Neural progenitor cell (in vitro differentiated cells): ENCODE data around the gene DDIT3. TPM values are rescaled to one million over a fixed set of nuclear protein-coding genes. Genes with fewer than 3 reads are reported as not detected.

Experiments used
- DNase-seq: peaks from one replicate; pipeline ENCODE4 v3.0.0-alpha.2; 2016; ENCODE audit warnings: low spot score
- H2AFZ ChIP-seq: fragments of 200-600 bp; sonication (generic); replicated peaks from 2 replicates; pipeline ENCODE4 v1.6.1; 2016; ENCODE audit warnings: antibody characterized with exemption
- H3F3A ChIP-seq: fragments of 200-600 bp; sonication (generic); 2 replicates; pipeline ENCODE4 v1.6.1; 2016; ENCODE audit warnings: antibody characterized with exemption, low read depth
- H3K27ac ChIP-seq: fragments of 200-600 bp; sonication (generic); 2 replicates; pipeline ENCODE4 v1.5.1; 2016; ENCODE audit warnings: mild to moderate bottlenecking
- H3K27me3 ChIP-seq: fragments of 200-600 bp; sonication (generic); 2 replicates; pipeline ENCODE4 v1.6.1; 2016; ENCODE audit warnings: mild to moderate bottlenecking, moderate library complexity
- H3K36me3 ChIP-seq: fragments of 200-600 bp; sonication (generic); 2 replicates; pipeline ENCODE4 v1.5.1; 2016
- H3K4me1 ChIP-seq: fragments of 200-600 bp; sonication (generic); 2 replicates; pipeline ENCODE4 v1.6.1; 2016; ENCODE audit warnings: mixed run types
- H3K4me2 ChIP-seq: fragments of 200-600 bp; sonication (generic); 2 replicates; pipeline ENCODE4 v1.6.1; 2016
- H3K4me3 ChIP-seq: fragments of 200-600 bp; sonication (generic); 2 replicates; pipeline ENCODE4 v1.5.1; 2016
- H3K79me2 ChIP-seq: fragments of 200-600 bp; sonication (generic); 2 replicates; pipeline ENCODE4 v1.6.1; 2016; ENCODE audit warnings: low read depth
- H3K9ac ChIP-seq: fragments of 200-600 bp; sonication (generic); 2 replicates; pipeline ENCODE4 v1.6.1; 2016
- H3K9me3 ChIP-seq: fragments of 200-600 bp; sonication (generic); 2 replicates; pipeline ENCODE4 v1.5.1; 2016; ENCODE audit warnings: low read depth
- H4K20me1 ChIP-seq: fragments of 200-600 bp; sonication (generic); 2 replicates; pipeline ENCODE4 v1.6.1; 2016; ENCODE audit warnings: low read depth
- H3K27ac Mint-ChIP-seq: 3 replicates; pipeline ENCODE4 v1.8.0; 2021; ENCODE audit warnings: mixed read lengths
- H3K27me3 Mint-ChIP-seq: 2 replicates; pipeline ENCODE4 v1.8.0; 2022; ENCODE audit warnings: low read depth, mild to moderate bottlenecking, inconsistent platforms, moderate library complexity, mixed read lengths; ENCODE audit not compliant: insufficient read depth
- H3K36me3 Mint-ChIP-seq: 3 replicates; pipeline ENCODE4 v1.8.0; 2021; ENCODE audit warnings: mixed read lengths
- H3K4me1 Mint-ChIP-seq: 3 replicates; pipeline ENCODE4 v1.8.0; 2021; ENCODE audit warnings: mixed read lengths
- H3K4me3 Mint-ChIP-seq: 3 replicates; pipeline ENCODE4 v1.8.0; 2021; ENCODE audit warnings: mild to moderate bottlenecking, moderate library complexity, mixed read lengths
- H3K9me3 Mint-ChIP-seq: 3 replicates; pipeline ENCODE4 v1.8.0; 2020; ENCODE audit warnings: mixed read lengths
- CTCF ChIP-seq: fragments of 200-600 bp; sonication (generic); IDR thresholded peaks from 2 replicates; pipeline ENCODE4 v1.5.1; 2017; ENCODE audit warnings: antibody characterized with exemption, mild to moderate bottlenecking
- EZH2 ChIP-seq: fragments of 200-600 bp; sonication (generic); IDR thresholded peaks from 2 replicates; pipeline ENCODE4 v1.6.1; 2017; ENCODE audit warnings: antibody characterized with exemption, mild to moderate bottlenecking, moderate library complexity
- EZH2phosphoT487 ChIP-seq: fragments of 200-600 bp; sonication (generic); IDR thresholded peaks from 2 replicates; pipeline ENCODE4 v1.6.1; 2017; ENCODE audit warnings: antibody characterized with exemption
- total RNA-seq: library from RNA; depleted of rRNA; stranded (reverse); fragments of >200 nt; gene quantifications from 2 replicates; pipeline ENCODE4 v1.2.3, GENCODE V29; 2015; ENCODE audit warnings: low replicate concordance

Gene DDIT3
- total RNA-seq, 1 donor from 2014 or later = 2.3 TPM

GRCh38 chr12:57513266-57513665 is 7.0 kb downstream of the DDIT3 start:
- H2AFZ ChIP-seq = no peak overlapping the region
- no peak overlapping the region for H3K4me3 Mint-ChIP-seq
- no peak overlapping the region for H3K9ac ChIP-seq
- H3K4me2 ChIP-seq = no peak overlapping the region
- H3K27ac Mint-ChIP-seq = no peak overlapping the region
- peaks cover 6% of the 10 kb centered on the region for H3F3A ChIP-seq
- H3K4me3 ChIP-seq = no peak overlapping the region
- no peaks in the 10 kb centered on the region for H3K27me3 Mint-ChIP-seq
- TF ChIP-seq EZH2 = no peak
- TF ChIP-seq CTCF = no peak
- no peaks in the 10 kb centered on the region for H3K9me3 ChIP-seq
- no peaks in the 10 kb centered on the region for H3K9me3 Mint-ChIP-seq
- no peaks in the 10 kb centered on the region for H3K27me3 ChIP-seq
- H3K36me3 ChIP-seq = peaks cover 14% of the 10 kb centered on the region
- H4K20me1 ChIP-seq = peaks cover 5% of the 10 kb centered on the region
- peaks cover 50% of the 10 kb centered on the region for H3K36me3 Mint-ChIP-seq
- peaks cover 2% of the 10 kb centered on the region for H3K4me1 Mint-ChIP-seq
- H3K79me2 ChIP-seq = peaks cover 3% of the 10 kb centered on the region
- no peak overlapping the region for H3K27ac ChIP-seq
- H3K4me1 ChIP-seq = no peaks in the 10 kb centered on the region
- no peak for DNase-seq

- Mint-ChIP-seq H3K27ac (no peak overlapping the region), H3K36me3 (peaks cover 52% of the 10 kb centered on the region)
These were observed 7.6 kb downstream of the DDIT3 start for GRCh38 chr12:57512665-57513064.

GRCh38 chr12:57511588-57512325 is 8.6 kb downstream of the DDIT3 start:
- Mint-ChIP-seq H3K4me1 (no peaks in the 10 kb centered on the region), H3K9me3 (no peaks in the 10 kb centered on the region), H3K4me3 (no peak overlapping the region), H3K27me3 (no peaks in the 10 kb centered on the region), H3K27ac (no peak overlapping the region), H3K36me3 (peaks cover 43% of the 10 kb centered on the region)
- no peaks in the 10 kb centered on the region for H3K4me1 ChIP-seq
- H3K27ac ChIP-seq = no peak overlapping the region
- no peak overlapping the region for H2AFZ ChIP-seq
- no peaks in the 10 kb centered on the region for H3K27me3 ChIP-seq
- no peak overlapping the region for H3K4me3 ChIP-seq
- H3K4me2 ChIP-seq = no peak overlapping the region
- no peaks in the 10 kb centered on the region for H3K9me3 ChIP-seq
- H3K79me2 ChIP-seq = no peaks in the 10 kb centered on the region
- H3F3A ChIP-seq = peaks cover under 1% of the 10 kb centered on the region
- no peaks in the 10 kb centered on the region for H4K20me1 ChIP-seq
- H3K9ac ChIP-seq = no peak overlapping the region
- DNase-seq = no peak
- H3K36me3 ChIP-seq = peaks cover 14% of the 10 kb centered on the region
- TF ChIP-seq EZH2 (no peak), CTCF (no peak), EZH2phosphoT487 (no peak)

More at GRCh38 chr12:57512665-57513064, 7.6 kb downstream of the DDIT3 start:
- TF ChIP-seq EZH2 (no peak), CTCF (no peak)
- H3K79me2 ChIP-seq = no peaks in the 10 kb centered on the region
- no peak overlapping the region for H3K27ac ChIP-seq
- peaks cover 14% of the 10 kb centered on the region for H3K36me3 ChIP-seq
- no peak for DNase-seq
- peaks cover 2% of the 10 kb centered on the region for H3K4me1 Mint-ChIP-seq
- no peaks in the 10 kb centered on the region for H3K27me3 ChIP-seq
- H3K9me3 ChIP-seq = no peaks in the 10 kb centered on the region
- H3F3A ChIP-seq = peaks cover 4% of the 10 kb centered on the region
- H3K4me3 Mint-ChIP-seq = no peak overlapping the region
- no peak overlapping the region for H3K9ac ChIP-seq
- no peaks in the 10 kb centered on the region for H3K4me1 ChIP-seq
- no peak overlapping the region for H3K4me3 ChIP-seq
- no peaks in the 10 kb centered on the region for H3K27me3 Mint-ChIP-seq
- no peaks in the 10 kb centered on the region for H4K20me1 ChIP-seq
- H3K4me2 ChIP-seq = no peak overlapping the region
- no peaks in the 10 kb centered on the region for H3K9me3 Mint-ChIP-seq
- no peak overlapping the region for H2AFZ ChIP-seq
